Transverse colon (tissue), 4 donors: Measurements from ENCODE around the gene MCOLN2. TPM values are rescaled to one million over a fixed set of nuclear protein-coding genes. Genes with fewer than 3 reads are reported as not detected.
A peak's percentile ranks its signal among the peaks of the same experiment; 100 is the strongest.

Experiments
- DNase-seq: peaks from one replicate; pipeline ENCODE4 v3.0.0-alpha.2; 2019
- H3K27ac ChIP-seq, 4 donors: fragments of 200-600 bp; sonication (generic); 2 replicates each; pipeline ENCODE4 v1.5.1; 2016 to 2018; ENCODE audit warnings: inconsistent platforms in 4 of 4
- H3K27me3 ChIP-seq: fragments of 200-600 bp; sonication (generic); 2 replicates; pipeline ENCODE4 v1.5.1; 2017; ENCODE audit warnings: inconsistent platforms
- H3K36me3 ChIP-seq, 4 donors: fragments of 200-600 bp; sonication (generic); 2 replicates each; pipeline ENCODE4 v1.5.1; 2017 to 2019; ENCODE audit warnings: inconsistent platforms in 4 of 4
- H3K4me1 ChIP-seq, 4 donors: fragments of 200-600 bp; sonication (generic); 2 replicates each; pipeline ENCODE4 v1.5.1; 2017 to 2020; ENCODE audit warnings: inconsistent platforms in 4 of 4
- H3K4me3 ChIP-seq, 4 donors: fragments of 200-600 bp; sonication (generic); 1 replicate in 1 of 4; 2 replicates in 3 of 4; pipeline versions ENCODE4 v1.5.1 to v1.6.1; 2017 to 2019; ENCODE audit warnings: inconsistent platforms in 4 of 4
- H3K9me3 ChIP-seq, 2 donors: fragments of 200-600 bp; sonication (generic); 2 replicates each; pipeline ENCODE4 v1.5.1; 2017 to 2019; ENCODE audit warnings: inconsistent platforms in 2 of 2
- CTCF ChIP-seq, 5 experiments: fragments of 200-600 bp in 3 of 5; fragments of 450-650 bp in 2 of 5; sonication (generic) in 3 of 5; IDR thresholded peaks; 1 replicate in 2 of 5; 2 replicates in 3 of 5; pipeline ENCODE4 v1.5.1; 2016 to 2017; ENCODE audit warnings: antibody characterized with exemption in 5 of 5, inconsistent platforms in 3 of 5, mild to moderate bottlenecking in 2 of 5, moderate library complexity in 1 of 5
- EP300 ChIP-seq: sonication (generic); formaldehyde crosslinking; IDR thresholded peaks from one replicate; pipeline ENCODE4 v1.6.1; 2017; ENCODE audit warnings: antibody characterized with exemption, low read depth
- POLR2A ChIP-seq: fragments of 450-650 bp; IDR thresholded peaks from one replicate; pipeline ENCODE4 v1.6.1; 2016; ENCODE audit warnings: antibody characterized with exemption, mild to moderate bottlenecking, moderate library complexity
- POLR2AphosphoS5 ChIP-seq, 3 donors: sonication (generic); formaldehyde crosslinking; IDR thresholded peaks; one replicate each; pipeline ENCODE4 v1.6.1; 2016; ENCODE audit warnings: antibody characterized with exemption in 3 of 3
- WGBS, 2 donors: methylation state at CpG; one replicate each; pipeline ENCODE4 v1.1.5; 2018; ENCODE audit warnings: low coverage in 1 of 2; 5-methylcytosine and 5-hydroxymethylcytosine counted together
- in situ Hi-C, 4 donors: fragments of 200-750 bp; cut with MboI; loops; one replicate each; pipeline versions ENCODE4 v1.15.0 to v1.15.1; 2017; ENCODE audit warnings: low sequenced_read_pairs in 3 of 4, low pct_ligation_motif_present in 1 of 4, low pct_unique_long_range_greater_than_20kb in 1 of 4
- intact Hi-C: fragments of 100-400 bp; cut with DNase I; formaldehyde crosslinking; loops from one replicate; pipeline ENCODE4 v1.15.1; 2023; ENCODE audit warnings: low total_unique reads
- total RNA-seq, 4 donors: library from RNA; depleted of rRNA; stranded (reverse); fragments of >200 nt; gene quantifications; one replicate each; pipeline ENCODE4 v1.1.0, GENCODE V29; 2016

MCOLN2 gene
- total RNA-seq, 4 donors from 2014 or later, result 15.7 to 133 (median 82.7) TPM

GRCh38 chr1:84920159-84920558 lies 76.8 kb downstream of the MCOLN2 start:
- Histone ChIP-seq H3K4me3 (no peak overlapping the region), H3K27ac (no peak overlapping the region), H3K27me3 (no peaks in the 10 kb centered on the region), H3K4me1 (peaks cover 0 to 7% (median 0%) of the 10 kb centered on the region in 4 donors), H3K36me3 (no peaks in the 10 kb centered on the region), H3K9me3 (no peaks in the 10 kb centered on the region)
- in situ Hi-C loops, result loop anchor here in 2 of 4 donors (10.0 to 25.0 kb wide), 2 partner anchors 135 to 1008 kb away; no protein-coding TSS in a partner anchor
- TF ChIP-seq CTCF (IDR thresholded peaks at IDR 0.05), result no peak
- TF ChIP-seq POLR2AphosphoS5 (IDR thresholded peaks at IDR 0.05), result no peak
- no peak for TF ChIP-seq EP300
- TF ChIP-seq POLR2A, result no peak
- intact Hi-C loops, result loop anchor here (10.0 kb wide), 1 partner anchor 1335 kb away; no protein-coding TSS in a partner anchor
- WGBS, 2 donors, result 89 to 97% methylated on average over 1 of the region's 1 CpG
- no peak for DNase-seq

- intact Hi-C loops (no loop called here), in situ Hi-C loops (loop anchor here in 1 of 4 donors (25.0 kb wide), 1 partner anchor 1007 kb away; no protein-coding TSS in a partner anchor)
- Histone ChIP-seq H3K4me1 (peaks cover 0 to 7% (median 0%) of the 10 kb centered on the region in 4 donors), H3K27me3 (no peaks in the 10 kb centered on the region), H3K27ac (peak overlapping the region in 1 of 4 donors; percentile 34), H3K9me3 (no peaks in the 10 kb centered on the region), H3K36me3 (no peaks in the 10 kb centered on the region), H3K4me3 (no peak overlapping the region)
- 38 to 54% methylated on average over 3 to 4 of the region's 4 CpGs for WGBS, 2 donors
- no peak for TF ChIP-seq POLR2A
- no peak for DNase-seq
Measured at GRCh38 chr1:84919461-84919970, 77.4 kb downstream of the MCOLN2 start.

- WGBS, 2 donors, result 33 to 73% methylated on average over 1 to 5 of the region's 5 CpGs
- no peak for TF ChIP-seq CTCF (IDR thresholded peaks at IDR 0.05)
- no peak overlapping the region for H3K4me3 ChIP-seq
- H3K9me3 ChIP-seq, result no peaks in the 10 kb centered on the region
- H3K36me3 ChIP-seq, result no peaks in the 10 kb centered on the region
- intact Hi-C loops (no loop called here), in situ Hi-C loops (loop anchor here in 1 of 4 donors (25.0 kb wide), 1 partner anchor 1007 kb away; no protein-coding TSS in a partner anchor)
- H3K4me1 ChIP-seq, result peaks cover 0 to 10% (median 0%) of the 10 kb centered on the region in 4 donors
- no peaks in the 10 kb centered on the region for H3K27me3 ChIP-seq
- H3K27ac ChIP-seq, result no peak overlapping the region
- DNase-seq, result no peak
Measured at GRCh38 chr1:84918726-84919336, 78.1 kb downstream of the MCOLN2 start.

- no peak overlapping the region for H3K27ac ChIP-seq
- in situ Hi-C loops, result loop anchor here in 1 of 4 donors (25.0 kb wide), 1 partner anchor 1005 kb away; no protein-coding TSS in a partner anchor
- H3K4me3 ChIP-seq, result no peak overlapping the region
- H3K4me1 ChIP-seq, result peaks cover 0 to 18% (median 0%) of the 10 kb centered on the region in 4 donors
- no peaks in the 10 kb centered on the region for H3K27me3 ChIP-seq
- intact Hi-C loops, result no loop called here
- no peak for DNase-seq
- WGBS, 2 donors, result 39 to 80% methylated on average over 4 of the region's 4 CpGs
- H3K9me3 ChIP-seq, result no peaks in the 10 kb centered on the region
- no peaks in the 10 kb centered on the region for H3K36me3 ChIP-seq
- TF ChIP-seq POLR2A, result no peak
- TF ChIP-seq POLR2AphosphoS5 (IDR thresholded peaks at IDR 0.05), result no peak
- no peak for TF ChIP-seq CTCF (IDR thresholded peaks at IDR 0.05)
- TF ChIP-seq EP300, result no peak
Measured at GRCh38 chr1:84916897-84917296, 80.0 kb downstream of the MCOLN2 start.
